ENCODE results near the gene ZBTB32.

ZBTB32 gene

DNA sequence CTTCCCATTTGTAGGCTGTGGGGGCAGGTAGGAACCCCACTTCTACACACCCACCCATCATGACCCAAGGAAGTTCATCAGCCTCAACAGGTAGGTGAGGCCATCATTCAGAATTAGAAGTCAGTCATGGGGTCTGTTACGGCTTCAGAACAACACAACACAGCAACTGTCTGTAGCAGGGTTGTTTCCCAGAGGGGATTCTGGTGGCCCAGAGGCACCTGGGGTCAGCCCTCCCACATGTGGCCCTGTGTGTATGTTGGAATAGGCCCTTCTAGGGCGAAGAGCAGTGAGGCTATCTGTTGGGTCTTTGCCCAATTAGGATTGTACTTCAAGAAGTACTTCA lies 34.5 kb downstream of the ZBTB32 start:
- no peak for DNase-seq

- no peak for DNase-seq
Measured at GRCh38 chr19:35739275-35740107, 35.1 kb downstream of the ZBTB32 start.

GRCh38 chr19:35740108-35740422 lies 35.7 kb downstream of the ZBTB32 start:
- DNase-seq, result no peak

- DNase-seq, result peak; percentile 84 to 92
Measured at GRCh38 chr19:35740423-35741202, 36.3 kb downstream of the ZBTB32 start.

- no peak for DNase-seq
Measured at GRCh38 chr19:35741203-35741515, 36.8 kb downstream of the ZBTB32 start.

DNA sequence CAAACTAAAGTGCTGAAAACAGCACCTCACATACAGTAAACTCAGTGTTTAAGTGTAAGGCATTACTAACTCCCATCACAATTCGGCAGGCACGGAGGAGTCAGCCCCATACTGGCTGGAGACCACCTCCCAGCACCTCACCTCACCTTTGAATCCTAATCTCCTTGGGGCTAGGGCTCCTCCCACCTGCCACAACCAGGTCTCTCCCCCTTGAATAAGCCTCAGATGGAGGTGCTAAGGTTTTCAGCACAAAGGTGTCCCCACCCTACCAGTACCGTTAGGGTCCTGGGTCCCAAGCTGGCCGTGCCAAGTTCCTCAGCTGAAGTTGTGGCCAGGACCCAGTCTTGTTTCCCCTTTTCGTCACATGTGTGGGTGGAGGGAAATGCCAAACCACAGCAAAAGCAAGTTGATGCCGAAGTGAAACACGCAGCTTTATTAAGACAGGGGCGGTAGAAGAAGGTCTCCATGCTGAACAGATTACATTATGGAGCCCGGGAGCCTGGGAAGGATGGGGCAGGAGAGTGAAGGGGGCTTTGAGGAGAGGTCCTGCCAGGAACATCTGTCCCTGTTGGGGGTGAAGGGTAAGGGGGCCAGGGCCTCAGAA lies 37.9 kb downstream of the ZBTB32 start, which contains the start of gene IGFLR1:
Gene IGFLR1, minus strand, starts transcription at position 332 of the 604 bp plus-strand sequence. CDS start 1,272 bp downstream, outside the sequence.
- no peak for DNase-seq

DNA sequence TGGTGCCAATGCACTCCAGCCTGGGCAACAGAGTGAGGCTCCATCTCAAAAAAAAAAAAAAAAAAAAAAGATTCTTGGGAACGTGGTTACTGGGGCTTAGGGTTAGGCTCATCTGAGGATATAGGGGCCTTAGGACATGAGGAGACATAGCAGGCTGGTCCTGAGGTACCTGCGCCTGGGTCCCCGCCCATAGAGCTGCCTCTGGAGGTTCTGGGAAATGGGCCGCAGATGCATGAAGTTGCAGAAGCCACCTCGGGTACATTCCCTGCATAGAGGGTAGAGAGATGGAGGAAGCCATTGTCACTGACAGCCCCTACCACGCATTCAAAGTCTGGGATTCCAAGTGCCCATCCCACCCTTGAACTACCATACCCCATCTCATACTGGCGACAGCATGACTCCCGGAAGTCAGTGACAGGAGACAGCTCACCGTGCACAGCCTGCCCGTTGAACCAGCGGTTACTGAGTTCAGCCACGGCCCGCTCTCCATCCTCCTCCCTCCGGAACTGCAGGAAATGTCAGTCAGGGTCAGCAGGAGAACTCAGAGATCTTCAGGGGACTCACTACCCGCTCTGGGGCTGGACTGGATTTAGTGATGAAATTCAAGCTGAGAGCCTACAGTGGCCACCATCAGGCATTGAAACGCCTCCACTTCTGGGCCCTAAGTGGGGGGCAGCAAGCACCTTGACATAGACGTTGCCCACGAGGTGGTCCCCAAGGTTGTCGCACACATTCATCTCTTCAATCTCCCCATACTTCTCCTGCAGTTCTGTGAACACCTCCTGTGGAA lies 39.5 kb downstream of the ZBTB32 start:
- no peak for DNase-seq

DNA sequence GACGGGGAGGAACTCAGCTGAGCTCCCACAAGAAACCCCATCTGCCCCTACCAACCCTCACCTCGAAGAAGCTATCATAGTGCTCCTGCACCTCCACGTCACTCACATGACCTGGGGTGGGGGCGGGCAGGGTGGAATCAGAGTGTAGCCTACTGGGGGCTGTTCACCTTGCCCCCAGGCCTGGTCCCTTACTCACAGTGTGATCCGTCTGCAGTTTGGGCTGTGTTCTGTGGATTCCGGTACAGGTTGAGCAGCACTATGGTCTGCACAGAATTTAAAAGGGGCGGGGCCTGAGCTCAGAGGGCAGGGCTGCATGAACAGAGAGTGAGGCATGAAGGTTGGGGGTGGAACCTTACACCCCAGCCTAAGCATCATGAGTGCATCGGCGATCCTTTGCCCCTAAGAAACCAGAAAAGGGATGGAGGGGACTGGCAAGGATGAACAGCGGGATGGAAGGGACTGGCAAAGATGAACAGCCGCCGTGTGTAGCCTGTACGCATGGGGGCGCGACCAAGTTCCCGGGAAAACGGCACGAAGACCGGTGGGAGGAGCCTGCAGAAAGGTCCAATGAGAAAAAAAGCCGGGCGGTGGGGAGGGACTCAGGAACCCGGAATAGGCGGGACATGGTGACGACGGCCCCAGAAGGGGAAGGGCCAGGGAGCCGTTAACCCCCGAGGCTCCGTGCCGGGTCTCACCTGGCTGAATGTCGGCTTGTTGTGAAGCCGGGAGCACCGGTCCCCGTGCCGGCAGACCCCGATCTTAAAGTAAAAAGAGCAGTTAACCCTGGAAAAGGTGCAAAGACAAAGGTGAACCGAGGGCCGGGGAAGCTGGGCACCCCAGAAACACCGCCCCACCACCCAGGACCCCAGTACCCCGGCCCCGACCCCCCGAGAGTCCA lies 40.3 kb downstream of the ZBTB32 start:
- peak; percentile 45 to 78 for DNase-seq

- DNase-seq, result peak; percentile 83 to 92
Measured at GRCh38 chr19:35745328-35746086, 41.1 kb downstream of the ZBTB32 start, which contains the start of the genes PSENEN and U2AF1L4. Gene PSENEN, plus strand, starts transcription at chr19:35745651. Its CDS starts 280 bp downstream, at chr19:35745931. Gene U2AF1L4, minus strand, starts transcription at chr19:35745418. Its CDS starts 27 bp downstream, at chr19:35745391.

GRCh38 chr19:35746087-35746462 lies 41.7 kb downstream of the ZBTB32 start:
- DNase-seq, result no peak

DNA sequence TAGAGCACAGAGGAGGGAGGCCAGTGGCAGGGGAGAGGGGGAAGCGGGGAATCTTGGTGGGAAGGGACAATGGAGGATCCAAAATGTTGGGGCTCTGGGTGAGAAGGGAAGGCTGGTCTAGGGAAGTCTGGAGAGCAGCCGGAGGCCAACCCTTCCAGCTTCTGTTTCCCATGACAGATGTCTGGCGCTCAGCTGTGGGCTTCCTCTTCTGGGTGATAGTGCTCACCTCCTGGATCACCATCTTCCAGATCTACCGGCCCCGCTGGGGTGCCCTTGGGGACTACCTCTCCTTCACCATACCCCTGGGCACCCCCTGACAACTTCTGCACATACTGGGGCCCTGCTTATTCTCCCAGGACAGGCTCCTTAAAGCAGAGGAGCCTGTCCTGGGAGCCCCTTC lies 42.2 kb downstream of the ZBTB32 start:
- no peak for DNase-seq

GRCh38 chr19:35748106-35749020 lies 44.0 kb downstream of the ZBTB32 start, which contains the start of gene LIN37:
Gene LIN37, plus strand, starts transcription at chr19:35748576. Its CDS starts 149 bp downstream, at chr19:35748725.
- peak; percentile 98 to 100 for DNase-seq

DNA sequence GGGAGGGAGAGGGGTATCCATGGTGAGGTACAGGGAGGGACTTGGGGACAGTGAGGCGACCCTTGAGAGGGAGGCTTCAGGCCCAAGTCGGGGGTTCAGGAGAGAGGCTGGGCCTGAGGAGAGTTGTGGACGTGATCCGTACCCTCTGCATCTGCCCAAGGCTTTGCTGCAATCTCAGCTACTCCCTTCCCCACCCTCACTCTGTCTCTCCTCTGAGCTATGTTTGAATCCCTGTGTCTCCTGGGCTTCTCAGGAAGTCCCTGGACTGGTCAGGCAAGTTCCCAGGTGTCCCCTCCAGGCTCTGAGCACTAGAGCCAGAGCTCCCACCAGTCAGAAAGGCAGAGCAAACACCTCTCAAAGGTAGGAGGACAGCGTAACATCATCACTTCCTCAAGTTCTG lies 45.8 kb downstream of the ZBTB32 start:
- no peak for DNase-seq

GRCh38 chr19:35751839-35752745 lies 47.7 kb downstream of the ZBTB32 start:
- no peak for DNase-seq

- DNase-seq, result no peak
Measured at GRCh38 chr19:35752746-35753350, 48.5 kb downstream of the ZBTB32 start.

DNA sequence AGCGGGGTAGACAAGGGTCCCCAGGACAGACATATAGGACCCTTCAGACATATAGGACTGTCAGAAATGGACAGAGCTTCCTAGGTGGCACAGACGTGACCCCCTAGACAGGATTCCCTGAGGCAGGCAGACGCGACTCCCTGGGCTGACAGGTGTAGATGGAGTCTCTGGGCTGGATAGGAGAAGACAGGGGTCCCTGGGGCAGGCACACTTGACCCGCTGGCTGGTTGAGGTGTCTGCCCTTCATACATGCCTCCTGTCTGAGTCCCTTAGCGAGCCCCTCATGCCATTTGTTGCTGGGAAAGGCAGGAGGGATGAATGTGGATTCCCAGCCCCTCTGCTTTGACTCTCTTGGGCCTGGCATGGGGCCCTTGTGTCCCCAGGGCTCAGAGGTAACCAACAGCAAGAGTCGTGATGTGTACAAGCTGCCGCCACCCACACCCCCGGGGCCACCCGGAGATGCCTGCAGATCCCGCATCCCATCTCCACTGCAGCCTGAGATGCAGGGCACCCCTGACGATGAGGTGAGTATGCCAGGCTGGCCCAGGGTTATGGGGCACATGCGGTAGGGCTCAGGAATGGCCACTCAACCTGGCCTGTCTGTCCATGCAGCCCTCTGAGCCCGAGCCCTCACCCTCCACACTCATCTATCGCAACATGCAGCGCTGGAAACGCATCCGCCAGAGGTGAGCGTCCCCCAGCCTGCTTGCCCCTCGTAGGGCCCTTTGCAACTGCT lies 49.4 kb downstream of the ZBTB32 start:
- no peak for DNase-seq

DNA sequence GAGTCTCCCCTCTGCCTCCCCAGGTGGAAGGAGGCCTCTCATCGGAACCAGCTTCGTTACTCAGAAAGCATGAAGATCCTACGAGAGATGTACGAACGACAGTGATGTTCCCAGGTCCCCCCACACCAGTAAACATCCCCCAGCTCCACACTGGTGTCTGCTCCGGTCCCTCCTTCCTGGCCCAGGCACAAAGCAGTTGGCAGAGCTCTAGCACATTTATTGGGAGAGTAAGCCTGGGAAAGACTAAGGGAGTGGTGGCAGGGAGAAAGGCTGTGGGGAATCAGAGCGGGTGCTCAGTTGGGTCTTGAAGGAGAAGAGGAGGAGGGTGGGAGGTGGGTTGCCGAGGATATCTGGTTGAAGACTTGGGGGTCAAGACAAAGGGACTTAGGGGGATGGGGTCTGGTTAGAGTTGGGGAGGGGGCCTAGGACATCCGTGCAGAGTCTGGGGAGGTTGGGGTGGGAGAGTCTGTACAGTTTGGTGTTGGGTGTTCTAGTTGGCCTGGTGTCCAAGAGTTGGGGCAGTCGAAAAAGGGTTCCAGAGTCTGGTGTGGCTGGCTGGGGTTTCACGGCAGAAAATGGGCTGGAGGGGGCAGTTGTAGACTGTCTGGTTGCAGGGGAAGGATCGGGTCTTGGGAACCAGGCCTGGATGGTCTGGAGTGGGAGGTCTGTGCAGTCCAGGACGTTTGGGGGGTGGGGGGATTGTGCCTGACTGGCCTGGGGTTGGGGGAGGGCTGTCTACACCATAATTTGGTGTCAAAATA lies 50.2 kb downstream of the ZBTB32 start:
- no peak for DNase-seq
